MM.1S (cell line): ENCODE results near the gene LRRC26.
A peak's percentile ranks its signal among the peaks of the same experiment; 100 is the strongest.

ENCODE experiments used
- DNase-seq: peaks from one replicate; pipeline ENCODE4 v3.0.0-alpha.2; 2015
- H2AFZ ChIP-seq: fragments of 300-600 bp; sonication (generic); 2 replicates; pipeline ENCODE4 v1.6.0; 2016; ENCODE audit warnings: antibody characterized with exemption, low read length
- H3F3A ChIP-seq: fragments of 300-600 bp; sonication (generic); 2 replicates; pipeline ENCODE4 v1.6.1; 2016; ENCODE audit warnings: mild to moderate bottlenecking, antibody characterized with exemption, low read length, moderate library complexity, mixed read lengths; ENCODE audit not compliant: insufficient read depth
- H3K27ac ChIP-seq: fragments of 300-600 bp; sonication (generic); 2 replicates; pipeline ENCODE4 v1.5.1; 2016; ENCODE audit warnings: mild to moderate bottlenecking, low read length
- H3K27me3 ChIP-seq: fragments of 300-600 bp; sonication (generic); replicated peaks from 2 replicates; pipeline ENCODE4 v1.6.0; 2016; ENCODE audit warnings: low read length; ENCODE audit not compliant: insufficient read depth
- H3K36me3 ChIP-seq: fragments of 300-600 bp; sonication (generic); replicated peaks from 2 replicates; pipeline ENCODE4 v1.6.1; 2016; ENCODE audit warnings: mild to moderate bottlenecking, low read length, mixed read lengths; ENCODE audit not compliant: insufficient read depth
- H3K4me1 ChIP-seq: fragments of 300-600 bp; sonication (generic); 2 replicates; pipeline ENCODE4 v1.6.1; 2016; ENCODE audit warnings: low read length, mixed read lengths
- H3K4me2 ChIP-seq: fragments of 300-600 bp; sonication (generic); 2 replicates; pipeline ENCODE4 v1.6.0; 2016; ENCODE audit warnings: low read depth, low read length
- H3K4me3 ChIP-seq: fragments of 300-600 bp; sonication (generic); 2 replicates; pipeline ENCODE4 v1.5.1; 2016; ENCODE audit warnings: low read length, mixed read lengths
- H3K79me2 ChIP-seq: fragments of 300-600 bp; sonication (generic); 2 replicates; pipeline ENCODE4 v1.6.1; 2016; ENCODE audit warnings: mixed run types, low read length, mixed read lengths
- H3K9ac ChIP-seq: fragments of 300-600 bp; sonication (generic); 2 replicates; pipeline ENCODE4 v1.6.1; 2016; ENCODE audit warnings: low read length, mixed read lengths
- H3K9me2 ChIP-seq: fragments of 300-600 bp; sonication (generic); replicated peaks from 2 replicates; pipeline ENCODE4 v1.6.1; 2016; ENCODE audit warnings: mild to moderate bottlenecking, low read length, mixed read lengths; ENCODE audit not compliant: insufficient read depth
- H3K9me3 ChIP-seq: fragments of 300-600 bp; sonication (generic); replicated peaks from 2 replicates; pipeline ENCODE4 v1.6.1; 2016; ENCODE audit warnings: mild to moderate bottlenecking, low read length, mixed read lengths; ENCODE audit not compliant: insufficient read depth
- H4K20me1 ChIP-seq: fragments of 300-600 bp; sonication (generic); 2 replicates; pipeline ENCODE4 v1.6.1; 2016; ENCODE audit warnings: mild to moderate bottlenecking, low read length, moderate library complexity, mixed read lengths; ENCODE audit not compliant: insufficient read depth
- EZH2 ChIP-seq: fragments of 300-600 bp; sonication (generic); optimal IDR thresholded peaks from 2 replicates; pipeline ENCODE3; 2017; ENCODE audit warnings: low read depth, mild to moderate bottlenecking, antibody characterized with exemption, low read length, mixed read lengths
- EZH2phosphoT487 ChIP-seq: fragments of 300-600 bp; sonication (generic); IDR thresholded peaks from 2 replicates; pipeline ENCODE4 v1.6.1; 2018; ENCODE audit warnings: antibody characterized with exemption, low read length
- TF ChIP-seq, protein P1 (sequence below): fragments of 300-600 bp; sonication (generic); IDR thresholded peaks from 2 replicates; pipeline ENCODE4 v1.5.1; 2016; ENCODE audit warnings: antibody characterized with exemption, low read length, mixed read lengths

LRRC26 gene

DNA sequence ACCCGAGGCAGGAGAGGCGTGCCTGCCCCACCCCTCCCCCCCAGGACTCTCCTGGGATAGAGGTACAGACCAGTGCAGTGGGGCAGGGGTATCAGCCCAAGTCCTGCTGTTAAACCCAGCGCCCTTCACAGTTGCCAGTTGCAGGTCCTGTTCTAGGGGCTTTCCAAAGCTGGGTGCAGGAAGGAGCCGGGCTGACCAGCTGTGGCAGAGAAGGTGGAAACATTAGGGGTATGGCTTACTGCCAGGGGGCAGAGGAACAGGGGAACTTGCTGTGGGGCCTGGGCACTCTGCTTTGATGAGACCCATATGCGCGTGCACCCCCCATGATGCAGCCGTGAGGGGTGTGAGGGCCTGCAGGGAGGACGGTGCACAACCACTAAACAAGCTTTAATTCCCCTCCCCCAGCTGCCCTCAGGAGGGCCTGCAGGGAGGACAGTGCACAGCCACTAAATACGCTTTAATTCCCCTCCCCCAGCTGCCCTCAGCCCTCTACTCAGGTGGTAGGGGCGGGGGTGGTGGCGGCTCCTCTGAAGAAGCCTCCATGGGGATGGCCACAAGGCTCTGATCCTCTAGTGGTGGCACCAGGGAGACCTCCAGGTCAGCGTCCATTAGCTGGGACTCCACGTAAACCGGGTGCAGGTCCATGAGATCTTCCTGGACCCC is 766 bp upstream of the LRRC26 start:
- Histone ChIP-seq H3K9ac (no peak overlapping the region), H2AFZ (no peak overlapping the region), H3K9me3 (no peaks in the 10 kb centered on the region), H3F3A (no peaks in the 10 kb centered on the region), H3K27me3 (peaks cover 65% of the 10 kb centered on the region), H3K36me3 (no peaks in the 10 kb centered on the region), H3K27ac (no peak overlapping the region), H3K9me2 (no peaks in the 10 kb centered on the region), H3K4me2 (no peak overlapping the region), H3K79me2 (no peaks in the 10 kb centered on the region), H4K20me1 (no peaks in the 10 kb centered on the region), H3K4me3 (no peak overlapping the region), H3K4me1 (no peaks in the 10 kb centered on the region)
- TF ChIP-seq, protein P1, sequence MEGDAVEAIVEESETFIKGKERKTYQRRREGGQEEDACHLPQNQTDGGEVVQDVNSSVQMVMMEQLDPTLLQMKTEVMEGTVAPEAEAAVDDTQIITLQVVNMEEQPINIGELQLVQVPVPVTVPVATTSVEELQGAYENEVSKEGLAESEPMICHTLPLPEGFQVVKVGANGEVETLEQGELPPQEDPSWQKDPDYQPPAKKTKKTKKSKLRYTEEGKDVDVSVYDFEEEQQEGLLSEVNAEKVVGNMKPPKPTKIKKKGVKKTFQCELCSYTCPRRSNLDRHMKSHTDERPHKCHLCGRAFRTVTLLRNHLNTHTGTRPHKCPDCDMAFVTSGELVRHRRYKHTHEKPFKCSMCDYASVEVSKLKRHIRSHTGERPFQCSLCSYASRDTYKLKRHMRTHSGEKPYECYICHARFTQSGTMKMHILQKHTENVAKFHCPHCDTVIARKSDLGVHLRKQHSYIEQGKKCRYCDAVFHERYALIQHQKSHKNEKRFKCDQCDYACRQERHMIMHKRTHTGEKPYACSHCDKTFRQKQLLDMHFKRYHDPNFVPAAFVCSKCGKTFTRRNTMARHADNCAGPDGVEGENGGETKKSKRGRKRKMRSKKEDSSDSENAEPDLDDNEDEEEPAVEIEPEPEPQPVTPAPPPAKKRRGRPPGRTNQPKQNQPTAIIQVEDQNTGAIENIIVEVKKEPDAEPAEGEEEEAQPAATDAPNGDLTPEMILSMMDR: no peak
- no peak for TF ChIP-seq EZH2
- TF ChIP-seq EZH2phosphoT487: no peak
- DNase-seq: no peak

GRCh38 chr9:137168904-137169856 is 671 bp downstream of the LRRC26 start:
- H3K9me2 ChIP-seq: no peaks in the 10 kb centered on the region
- no peak overlapping the region for H3K27ac ChIP-seq
- no peak overlapping the region for H2AFZ ChIP-seq
- H3K9ac ChIP-seq: no peak overlapping the region
- TF ChIP-seq, protein P1: no peak
- no peak for TF ChIP-seq EZH2phosphoT487
- TF ChIP-seq EZH2: no peak
- H3K79me2 ChIP-seq: no peaks in the 10 kb centered on the region
- H3K4me3 ChIP-seq: peak overlapping the region; percentile 41; the same call in 1 of the 2 replicates
- H3K27me3 ChIP-seq: peaks cover 79% of the 10 kb centered on the region
- no peaks in the 10 kb centered on the region for H3F3A ChIP-seq
- DNase-seq: peak; percentile 50
- no peaks in the 10 kb centered on the region for H4K20me1 ChIP-seq
- H3K36me3 ChIP-seq: no peaks in the 10 kb centered on the region
- H3K4me2 ChIP-seq: peak overlapping the region; percentile 72; the same call in 1 of the 2 replicates
- H3K9me3 ChIP-seq: no peaks in the 10 kb centered on the region
- no peaks in the 10 kb centered on the region for H3K4me1 ChIP-seq

GRCh38 chr9:137168573-137168903 is 1.3 kb downstream of the LRRC26 start:
- Histone ChIP-seq H3K27me3 (peaks cover 86% of the 10 kb centered on the region), H3K36me3 (no peaks in the 10 kb centered on the region), H2AFZ (no peak overlapping the region), H3K9me2 (no peaks in the 10 kb centered on the region), H3F3A (no peaks in the 10 kb centered on the region), H3K4me1 (no peaks in the 10 kb centered on the region), H3K9me3 (no peaks in the 10 kb centered on the region), H3K27ac (no peak overlapping the region), H4K20me1 (no peaks in the 10 kb centered on the region), H3K9ac (no peak overlapping the region), H3K4me2 (peak overlapping the region; percentile 72; the same call in 1 of the 2 replicates), H3K4me3 (no peak overlapping the region; the same call in 1 of the 2 replicates), H3K79me2 (no peaks in the 10 kb centered on the region)
- TF ChIP-seq EZH2 (no peak), EZH2phosphoT487 (no peak)
- TF ChIP-seq, protein P1: no peak
- no peak for DNase-seq
